HEK293T (cell line): ENCODE results near the gene CTIF.

Experiments used
- CTCF ChIA-PET: fragments of 350-600 bp; formaldehyde crosslinking; extraction: SDS; loops from one replicate; lab custom pipeline; 2021; ENCODE audit warnings: antibody characterized with exemption, inconsistent platforms; lab: Yijun Ruan, JAX
- POLR2A ChIA-PET: fragments of 350-600 bp; formaldehyde crosslinking; extraction: SDS; loops from one replicate; lab custom pipeline; 2020; ENCODE audit warnings: antibody characterized with exemption, inconsistent platforms; lab: Yijun Ruan, JAX
- DNase-seq: peaks from one replicate; pipeline ENCODE4 v3.0.0; 2012; ENCODE audit warnings: mixed read lengths; ENCODE audit errors: extremely low spot score
- ARNT ChIP-seq: fragments of 450-650 bp; IDR thresholded peaks from 2 replicates; pipeline ENCODE4 v1.6.1; 2017; ENCODE audit warnings: mild to moderate bottlenecking
- BHLHE40 ChIP-seq: fragments of 450-650 bp; IDR thresholded peaks from 2 replicates; pipeline ENCODE4 v1.6.1; 2016; ENCODE audit warnings: mild to moderate bottlenecking, moderate library complexity, borderline replicate concordance
- CTBP1 ChIP-seq: fragments of 450-650 bp; IDR thresholded peaks from 2 replicates; pipeline ENCODE4 v1.6.1; 2016; ENCODE audit warnings: borderline replicate concordance
- ELF4 ChIP-seq: fragments of 450-650 bp; IDR thresholded peaks from 2 replicates; pipeline ENCODE4 v1.6.1; 2017; ENCODE audit warnings: antibody characterized with exemption
- FOXA1 ChIP-seq: fragments of 450-650 bp; IDR thresholded peaks from 2 replicates; pipeline ENCODE4 v1.6.1; 2016; ENCODE audit warnings: mild to moderate bottlenecking
- FOXK2 ChIP-seq: fragments of 450-650 bp; IDR thresholded peaks from 2 replicates; pipeline ENCODE4 v1.6.1; 2016; ENCODE audit warnings: mild to moderate bottlenecking
- FOXM1 ChIP-seq: fragments of 450-650 bp; IDR thresholded peaks from 2 replicates; pipeline ENCODE4 v1.6.1; 2017; ENCODE audit warnings: mild to moderate bottlenecking, borderline replicate concordance
- HDGF ChIP-seq: fragments of 450-650 bp; IDR thresholded peaks from 2 replicates; pipeline ENCODE4 v1.6.1; 2017; ENCODE audit warnings: antibody characterized with exemption, borderline replicate concordance
- L3MBTL2 ChIP-seq: fragments of 450-650 bp; conservative IDR thresholded peaks from 2 replicates; pipeline ENCODE4 v1.6.1; 2016; ENCODE audit warnings: mild to moderate bottlenecking
- LEF1 ChIP-seq: fragments of 450-650 bp; IDR thresholded peaks from 2 replicates; pipeline ENCODE4 v1.6.1; 2017; ENCODE audit warnings: mild to moderate bottlenecking, borderline replicate concordance
- NFRKB ChIP-seq: fragments of 450-650 bp; IDR thresholded peaks from 2 replicates; pipeline ENCODE4 v1.6.1; 2016; ENCODE audit warnings: mild to moderate bottlenecking, moderate library complexity
- SP1 ChIP-seq: fragments of 450-650 bp; IDR thresholded peaks from 2 replicates; pipeline ENCODE4 v1.6.1; 2017
- SUZ12 ChIP-seq: fragments of 450-650 bp; IDR thresholded peaks from 2 replicates; pipeline ENCODE4 v1.6.1; 2016; ENCODE audit warnings: mild to moderate bottlenecking
- TARDBP ChIP-seq: fragments of 450-650 bp; IDR thresholded peaks from 2 replicates; pipeline ENCODE4 v1.6.1; 2016
- ZNF384 ChIP-seq: fragments of 450-650 bp; IDR thresholded peaks from 2 replicates; pipeline ENCODE4 v1.6.1; 2016
- TF ChIP-seq, protein P1 (sequence below): fragments of 450-650 bp; IDR thresholded peaks from 2 replicates; pipeline ENCODE4 v1.6.1; 2016

CTIF gene

DNA sequence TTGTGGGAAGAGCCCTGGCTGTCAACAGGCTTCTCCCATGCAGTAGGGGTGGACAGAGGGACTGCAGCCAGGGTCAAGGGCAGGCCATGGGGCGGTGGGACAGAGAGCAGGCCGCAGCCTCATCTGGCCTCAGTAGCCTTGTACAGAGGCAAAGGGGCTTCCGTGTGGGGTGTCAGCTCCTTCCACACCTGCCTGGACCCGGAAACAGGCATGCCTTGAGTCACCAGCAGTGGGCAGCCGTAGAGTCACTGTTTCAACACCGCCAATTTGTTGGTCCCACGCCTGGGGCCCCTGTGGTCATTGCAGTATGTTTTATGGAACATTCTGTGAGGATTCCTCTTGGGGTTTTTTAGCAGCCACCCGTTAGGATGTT, 238.9 kb downstream of the CTIF start:
- ChIA-PET CTCF (interaction anchor here (0.6 kb wide), 1 partner anchor 59 kb away, joined by 6 read pairs; no protein-coding TSS in a partner anchor), POLR2A (no interaction called here)
- TF ChIP-seq FOXA1, result no peak
- no peak for DNase-seq

GRCh38 chr18:48778344-48779011, 239.6 kb downstream of the CTIF start:
- CTCF ChIA-PET, result no interaction called here
- DNase-seq, result no peak
- no peak for TF ChIP-seq NFRKB
- TF ChIP-seq, protein P1, sequence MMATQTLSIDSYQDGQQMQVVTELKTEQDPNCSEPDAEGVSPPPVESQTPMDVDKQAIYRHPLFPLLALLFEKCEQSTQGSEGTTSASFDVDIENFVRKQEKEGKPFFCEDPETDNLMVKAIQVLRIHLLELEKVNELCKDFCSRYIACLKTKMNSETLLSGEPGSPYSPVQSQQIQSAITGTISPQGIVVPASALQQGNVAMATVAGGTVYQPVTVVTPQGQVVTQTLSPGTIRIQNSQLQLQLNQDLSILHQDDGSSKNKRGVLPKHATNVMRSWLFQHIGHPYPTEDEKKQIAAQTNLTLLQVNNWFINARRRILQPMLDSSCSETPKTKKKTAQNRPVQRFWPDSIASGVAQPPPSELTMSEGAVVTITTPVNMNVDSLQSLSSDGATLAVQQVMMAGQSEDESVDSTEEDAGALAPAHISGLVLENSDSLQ, result no peak
- no peak for TF ChIP-seq HDGF
- TF ChIP-seq BHLHE40, result no peak
- TF ChIP-seq ZNF384, result no peak
- no peak for TF ChIP-seq ARNT
- no peak for TF ChIP-seq FOXM1
- TF ChIP-seq SP1, result no peak
- TF ChIP-seq CTBP1, result no peak
- no peak for TF ChIP-seq TARDBP
- TF ChIP-seq L3MBTL2, result no peak
- no peak for TF ChIP-seq LEF1
- no peak for TF ChIP-seq SUZ12
- no peak for TF ChIP-seq FOXK2
- TF ChIP-seq FOXA1, result no peak
- no peak for TF ChIP-seq ELF4
- POLR2A ChIA-PET, result interaction anchor here (0.6 kb wide), 1 partner anchor 174 kb away, joined by 3 read pairs; no protein-coding TSS in a partner anchor

GRCh38 chr18:48779462-48779861, 240.6 kb downstream of the CTIF start:
- CTCF ChIA-PET, result interaction anchor here (0.8 to 1.0 kb wide), 2 partner anchors 161 to 402 kb away, joined by 3 to 6 read pairs; no protein-coding TSS in a partner anchor
- POLR2A ChIA-PET, result no interaction called here
- TF ChIP-seq FOXM1 (no peak), BHLHE40 (no peak), ARNT (no peak), SP1 (no peak), HDGF (no peak), TARDBP (no peak), CTBP1 (no peak), ELF4 (no peak)
- no peak for DNase-seq

DNA sequence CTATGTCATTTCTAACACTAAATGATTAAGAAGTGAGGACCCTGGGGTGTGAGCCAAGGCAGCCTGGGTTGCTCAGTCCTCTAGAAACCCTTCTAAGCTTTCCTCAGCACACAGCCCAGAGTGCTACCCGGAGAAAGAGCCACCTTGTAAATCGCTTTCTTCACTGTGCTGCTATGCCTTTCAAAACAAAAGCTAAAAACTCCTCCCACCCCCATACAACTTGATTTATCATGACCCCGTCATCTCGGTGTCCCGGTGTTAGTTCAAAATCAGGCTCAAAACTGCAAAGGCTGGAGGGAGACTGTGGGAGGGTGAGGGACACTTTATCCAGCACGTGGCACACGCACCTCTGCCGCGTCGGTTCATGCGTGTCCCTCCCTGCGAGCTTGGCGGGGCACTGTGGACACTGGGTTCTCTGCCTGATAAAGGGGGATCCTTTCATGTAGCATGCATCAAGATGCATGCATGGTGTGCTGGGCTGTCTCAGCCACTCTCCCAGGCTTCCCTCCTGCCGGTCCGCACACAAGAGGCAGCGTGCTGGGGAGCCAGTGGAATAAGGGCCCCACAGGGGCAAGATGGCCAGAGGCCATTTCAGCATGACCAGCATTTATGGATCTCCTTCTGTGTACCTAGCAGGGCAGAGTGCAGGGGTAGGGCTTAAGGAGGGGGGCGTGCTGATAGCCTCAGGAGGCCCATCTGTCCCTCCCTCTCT, 241.5 kb downstream of the CTIF start:
- TF ChIP-seq, protein P1, result peak; percentile 50
- no peak for TF ChIP-seq LEF1
- POLR2A ChIA-PET, result interaction anchor here (0.5 kb wide), 1 partner anchor 42 kb away, joined by 3 read pairs; no protein-coding TSS in a partner anchor
- DNase-seq, result no peak
- CTCF ChIA-PET, result interaction anchor here (0.5 to 1.0 kb wide), 4 partner anchors 14 to 402 kb away, joined by 3 to 6 read pairs (median 4); no protein-coding TSS in a partner anchor

GRCh38 chr18:48780913-48781162, 242.0 kb downstream of the CTIF start:
- no peak for DNase-seq
- POLR2A ChIA-PET, result no interaction called here
- TF ChIP-seq FOXK2 (no peak), L3MBTL2 (no peak), SUZ12 (no peak), ARNT (no peak), CTBP1 (no peak), SP1 (no peak), NFRKB (no peak), TARDBP (no peak), FOXM1 (no peak), HDGF (no peak), FOXA1 (no peak), LEF1 (no peak), ELF4 (no peak), ZNF384 (no peak), BHLHE40 (no peak)
- TF ChIP-seq, protein P1, result no peak
- CTCF ChIA-PET, result no interaction called here

GRCh38 chr18:48781163-48781987, 242.5 kb downstream of the CTIF start:
- TF ChIP-seq FOXA1, result no peak
- no peak for TF ChIP-seq ELF4
- ChIA-PET CTCF (no interaction called here), POLR2A (no interaction called here)
- DNase-seq, result peak; percentile 10
